Mesenchymal stem cell (in vitro differentiated cells and primary cell): ENCODE measurements around the gene ARPC2.

Experiments
- DNase-seq: peaks from one replicate; pipeline ENCODE4 v3.0.0-alpha.2; 2013
- H2AFZ ChIP-seq: one replicate; pipeline ENCODE4 v1.6.1; 2013; ENCODE audit warnings: low read depth, mild to moderate bottlenecking, control low read depth, inconsistent platforms, low read length, moderate library complexity
- H2AK5ac ChIP-seq: 2 replicates; pipeline ENCODE4 v1.6.1; 2013; ENCODE audit warnings: low read length, moderate library complexity, mild to moderate bottlenecking, inconsistent platforms; ENCODE audit not compliant: severe bottlenecking
- H2BK120ac ChIP-seq: one replicate; pipeline ENCODE4 v1.6.1; 2013; ENCODE audit warnings: low read depth, mild to moderate bottlenecking, inconsistent platforms, low read length, moderate library complexity
- H2BK12ac ChIP-seq, 2 experiments: one replicate each; pipeline ENCODE4 v1.6.1; 2013; ENCODE audit warnings: inconsistent platforms in 2 of 2, low read length in 2 of 2, mild to moderate bottlenecking in 2 of 2, moderate library complexity in 2 of 2, control low read depth in 1 of 2
- H2BK15ac ChIP-seq: one replicate; pipeline ENCODE4 v1.6.1; 2013; ENCODE audit warnings: mild to moderate bottlenecking, low read depth, inconsistent platforms; ENCODE audit not compliant: poor library complexity, severe bottlenecking
- H2BK5ac ChIP-seq: 2 replicates; pipeline ENCODE4 v1.6.1; 2013; ENCODE audit warnings: low read depth, mild to moderate bottlenecking, low read length, control low read depth, inconsistent platforms; ENCODE audit not compliant: poor library complexity, severe bottlenecking
- H3K14ac ChIP-seq, 2 experiments: one replicate each; pipeline ENCODE4 v1.6.1; 2013; ENCODE audit warnings: inconsistent platforms in 2 of 2, low read length in 2 of 2, control low read depth in 1 of 2, mild to moderate bottlenecking in 1 of 2, moderate library complexity in 1 of 2
- H3K18ac ChIP-seq, 2 experiments: one replicate each; pipeline ENCODE4 v1.6.1; 2013; ENCODE audit warnings: inconsistent platforms in 2 of 2, low read length in 2 of 2, control low read depth in 1 of 2, low read depth in 1 of 2, mild to moderate bottlenecking in 1 of 2
- H3K23ac ChIP-seq, 2 experiments: one replicate each; pipeline ENCODE4 v1.6.1; 2013; ENCODE audit warnings: inconsistent platforms in 2 of 2, low read length in 2 of 2, mild to moderate bottlenecking in 2 of 2, moderate library complexity in 2 of 2, control low read depth in 1 of 2
- H3K27ac ChIP-seq: 2 replicates; pipeline ENCODE4 v1.5.1; 2013; ENCODE audit warnings: mild to moderate bottlenecking, moderate library complexity, low read length, control low read depth, inconsistent platforms; ENCODE audit not compliant: poor library complexity, severe bottlenecking
- H3K27me3 ChIP-seq, 2 experiments: 2 replicates each; pipeline versions ENCODE4 v1.6.1 to v1.7.0; 2013; ENCODE audit warnings: low read length in 2 of 2, mild to moderate bottlenecking in 2 of 2, moderate library complexity in 2 of 2, control low read depth in 1 of 2, inconsistent platforms in 1 of 2; ENCODE audit not compliant: control insufficient read depth in 1 of 2, insufficient read depth in 1 of 2
- H3K36me3 ChIP-seq, 2 experiments: 2 replicates each; pipeline versions ENCODE4 v1.6.1 to v1.7.0; 2013; ENCODE audit warnings: low read length in 2 of 2, control low read depth in 1 of 2, inconsistent platforms in 1 of 2, low read depth in 1 of 2, mild to moderate bottlenecking in 1 of 2; ENCODE audit not compliant: insufficient read depth in 2 of 2, control insufficient read depth in 1 of 2
- H3K4ac ChIP-seq, 2 experiments: one replicate each; pipeline ENCODE4 v1.6.1; 2013; ENCODE audit warnings: inconsistent platforms in 2 of 2, low read length in 2 of 2, mild to moderate bottlenecking in 2 of 2, moderate library complexity in 2 of 2, control low read depth in 1 of 2, low read depth in 1 of 2
- H3K4me1 ChIP-seq: 2 replicates; pipeline ENCODE4 v1.6.1; 2013; ENCODE audit warnings: low read depth, low read length, control low read depth; ENCODE audit not compliant: control insufficient read depth, insufficient read depth
- H3K4me2 ChIP-seq: 2 replicates; pipeline ENCODE4 v1.6.1; 2013; ENCODE audit warnings: low read length, mild to moderate bottlenecking, inconsistent platforms; ENCODE audit not compliant: poor library complexity, severe bottlenecking
- H3K4me3 ChIP-seq, 2 experiments: 2 replicates each; pipeline versions ENCODE4 v1.5.1 to v1.7.0; 2013; ENCODE audit warnings: low read length in 2 of 2, mild to moderate bottlenecking in 2 of 2, control low read depth in 1 of 2, low read depth in 1 of 2; ENCODE audit not compliant: insufficient read depth in 1 of 2
- H3K79me1 ChIP-seq: replicated peaks from 2 replicates; pipeline ENCODE4 v1.6.1; 2013; ENCODE audit warnings: mild to moderate bottlenecking, control low read depth, low read length, inconsistent platforms; ENCODE audit not compliant: poor library complexity, severe bottlenecking
- H3K9ac ChIP-seq: 2 replicates; pipeline ENCODE4 v1.7.0; 2013; ENCODE audit warnings: mild to moderate bottlenecking, low read length, moderate library complexity
- H3K9me3 ChIP-seq: 2 replicates; pipeline ENCODE4 v1.7.0; 2013; ENCODE audit warnings: mild to moderate bottlenecking, low read length; ENCODE audit not compliant: control insufficient read depth
- H4K8ac ChIP-seq: one replicate; pipeline ENCODE4 v1.6.1; 2013; ENCODE audit warnings: inconsistent platforms, mild to moderate bottlenecking, low read length, moderate library complexity
- H4K91ac ChIP-seq: one replicate; pipeline ENCODE4 v1.6.1; 2013; ENCODE audit warnings: mild to moderate bottlenecking, low read length, inconsistent platforms
- WGBS: methylation state at CpG from one replicate; pipeline ENCODE4 v1.1.7; 2013; ENCODE audit warnings: mixed read lengths; 5-methylcytosine and 5-hydroxymethylcytosine counted together

The ARPC2 gene

GRCh38 chr2:218289639-218290315 is 72.8 kb downstream of the ARPC2 start:
- no peak overlapping the region for H2AFZ ChIP-seq
- no peak overlapping the region for H2BK120ac ChIP-seq
- H3K23ac ChIP-seq, result no peak overlapping the region
- DNase-seq, result peak; percentile 82
- no peak overlapping the region for H3K27ac ChIP-seq
- peak overlapping the region; percentile 54 to 56 for H3K18ac ChIP-seq
- H4K8ac ChIP-seq, result peak overlapping the region; percentile 48
- peak overlapping the region in 1 of 2 experiments; percentile 96 for H3K4me3 ChIP-seq
- peak overlapping the region; percentile 89 for H2AK5ac ChIP-seq
- peaks cover 44% of the 10 kb centered on the region for H3K4me1 ChIP-seq
- no peaks in the 10 kb centered on the region for H3K9me3 ChIP-seq
- 32% methylated on average over 4 of the region's 6 CpGs for WGBS
- peak overlapping the region; percentile 38 to 46 for H2BK12ac ChIP-seq
- no peak overlapping the region for H2BK5ac ChIP-seq
- no peak overlapping the region for H3K14ac ChIP-seq
- no peak overlapping the region for H2BK15ac ChIP-seq
- H3K27me3 ChIP-seq, result no peaks in the 10 kb centered on the region
- peak overlapping the region; percentile 21 for H4K91ac ChIP-seq
- peaks cover 0 to 5% of the 10 kb centered on the region in 2 experiments for H3K36me3 ChIP-seq
- H3K4me2 ChIP-seq, result peak overlapping the region; percentile 38
- H3K79me1 ChIP-seq, result peaks cover 15% of the 10 kb centered on the region
- H3K4ac ChIP-seq, result peak overlapping the region in 1 of 2 experiments; percentile 32
- H3K9ac ChIP-seq, result peak overlapping the region; percentile 96

GRCh38 chr2:218290316-218291261 is 73.6 kb downstream of the ARPC2 start:
- no peak overlapping the region for H2BK120ac ChIP-seq
- H3K4me3 ChIP-seq, result peak overlapping the region in 1 of 2 experiments; percentile 96
- H3K4ac ChIP-seq, result peak overlapping the region; percentile 9 to 89
- H3K23ac ChIP-seq, result peak overlapping the region in 1 of 2 experiments; percentile 46
- no peaks in the 10 kb centered on the region for H3K9me3 ChIP-seq
- peak overlapping the region; percentile 11 to 67 for H2BK12ac ChIP-seq
- no peak overlapping the region for H3K14ac ChIP-seq
- H4K91ac ChIP-seq, result peak overlapping the region; percentile 18
- H3K36me3 ChIP-seq, result peaks cover 0 to 2% of the 10 kb centered on the region in 2 experiments
- H3K4me1 ChIP-seq, result peaks cover 39% of the 10 kb centered on the region
- peak overlapping the region in 1 of 2 experiments; percentile 64 for H3K18ac ChIP-seq
- 86% methylated on average over 12 of the region's 12 CpGs for WGBS
- peak overlapping the region; percentile 79 for H3K4me2 ChIP-seq
- peak overlapping the region; percentile 13 for H3K27ac ChIP-seq
- no peak for DNase-seq
- no peak overlapping the region for H4K8ac ChIP-seq
- H2AFZ ChIP-seq, result no peak overlapping the region
- H2BK15ac ChIP-seq, result peak overlapping the region; percentile 29
- no peak overlapping the region for H2BK5ac ChIP-seq
- peak overlapping the region; percentile 96 for H3K9ac ChIP-seq
- H2AK5ac ChIP-seq, result peak overlapping the region; percentile 13
- H3K27me3 ChIP-seq, result no peaks in the 10 kb centered on the region
- H3K79me1 ChIP-seq, result peaks cover 15% of the 10 kb centered on the region

- peak overlapping the region; percentile 81 to 96 for H3K4me3 ChIP-seq
- H3K27ac ChIP-seq, result peak overlapping the region; percentile 14
- H3K4me2 ChIP-seq, result peak overlapping the region; percentile 79
- H3K14ac ChIP-seq, result no peak overlapping the region
- peak overlapping the region; percentile 87 to 98 for H3K18ac ChIP-seq
- H2BK15ac ChIP-seq, result peak overlapping the region; percentile 97
- peak overlapping the region; percentile 99 for H4K8ac ChIP-seq
- H2BK120ac ChIP-seq, result peak overlapping the region; percentile 93
- peak overlapping the region; percentile 96 for H3K9ac ChIP-seq
- DNase-seq, result no peak
- peak overlapping the region; percentile 93 for H4K91ac ChIP-seq
- 67% methylated on average over 10 of the region's 12 CpGs for WGBS
- peak overlapping the region; percentile 11 to 67 for H2BK12ac ChIP-seq
- H3K4ac ChIP-seq, result peak overlapping the region; percentile 94 to 99
- no peaks in the 10 kb centered on the region for H3K36me3 ChIP-seq
- H3K23ac ChIP-seq, result peak overlapping the region in 1 of 2 experiments; percentile 46
- peak overlapping the region; percentile 50 for H2AK5ac ChIP-seq
- H3K4me1 ChIP-seq, result peaks cover 31% of the 10 kb centered on the region
- no peaks in the 10 kb centered on the region for H3K27me3 ChIP-seq
- peaks cover 15% of the 10 kb centered on the region for H3K79me1 ChIP-seq
- H2BK5ac ChIP-seq, result peak overlapping the region; percentile 0
- H2AFZ ChIP-seq, result no peak overlapping the region
- no peaks in the 10 kb centered on the region for H3K9me3 ChIP-seq
These were observed 74.5 kb downstream of the ARPC2 start for GRCh38 chr2:218291318-218292047.
